ENCODE results near the gene SIAH3.

The SIAH3 gene

GRCh38 chr13:45823583-45823982 is 28.0 kb downstream of the SIAH3 start:
- no peak for DNase-seq (ENCODE audit: low spot score)

DNA sequence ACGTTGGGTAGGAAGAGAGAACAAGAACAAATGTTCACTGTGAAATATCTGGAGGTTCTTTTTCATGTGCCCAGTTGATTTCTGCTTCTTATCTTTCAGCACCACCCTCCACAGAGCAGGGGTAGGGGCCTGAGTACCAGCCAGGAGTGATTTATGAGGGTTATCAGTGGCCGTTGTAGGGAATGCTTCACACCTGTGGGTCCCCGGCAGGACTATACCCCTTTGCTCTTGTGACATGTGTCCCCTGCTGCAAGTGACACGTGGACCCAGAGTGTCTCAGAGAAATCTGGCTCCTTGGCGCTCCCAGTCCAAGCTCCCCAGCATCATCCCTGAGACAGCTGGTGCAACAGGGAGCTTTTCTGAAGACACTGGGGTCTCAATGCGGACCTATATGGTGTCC is 29.7 kb downstream of the SIAH3 start:
- no peak for DNase-seq (ENCODE audit: low spot score)

- no peak for DNase-seq (ENCODE audit: low spot score)
These were observed 31.3 kb downstream of the SIAH3 start for GRCh38 chr13:45820106-45820838.

- no peak for DNase-seq (ENCODE audit: low spot score)
These were observed 33.7 kb downstream of the SIAH3 start for GRCh38 chr13:45817833-45818232.

GRCh38 chr13:45816427-45816826 is 35.1 kb downstream of the SIAH3 start:
- no peak for DNase-seq (ENCODE audit: low spot score)

- DNase-seq (ENCODE audit: low spot score) = no peak
These were observed 38.7 kb downstream of the SIAH3 start for GRCh38 chr13:45812695-45813372.

DNA sequence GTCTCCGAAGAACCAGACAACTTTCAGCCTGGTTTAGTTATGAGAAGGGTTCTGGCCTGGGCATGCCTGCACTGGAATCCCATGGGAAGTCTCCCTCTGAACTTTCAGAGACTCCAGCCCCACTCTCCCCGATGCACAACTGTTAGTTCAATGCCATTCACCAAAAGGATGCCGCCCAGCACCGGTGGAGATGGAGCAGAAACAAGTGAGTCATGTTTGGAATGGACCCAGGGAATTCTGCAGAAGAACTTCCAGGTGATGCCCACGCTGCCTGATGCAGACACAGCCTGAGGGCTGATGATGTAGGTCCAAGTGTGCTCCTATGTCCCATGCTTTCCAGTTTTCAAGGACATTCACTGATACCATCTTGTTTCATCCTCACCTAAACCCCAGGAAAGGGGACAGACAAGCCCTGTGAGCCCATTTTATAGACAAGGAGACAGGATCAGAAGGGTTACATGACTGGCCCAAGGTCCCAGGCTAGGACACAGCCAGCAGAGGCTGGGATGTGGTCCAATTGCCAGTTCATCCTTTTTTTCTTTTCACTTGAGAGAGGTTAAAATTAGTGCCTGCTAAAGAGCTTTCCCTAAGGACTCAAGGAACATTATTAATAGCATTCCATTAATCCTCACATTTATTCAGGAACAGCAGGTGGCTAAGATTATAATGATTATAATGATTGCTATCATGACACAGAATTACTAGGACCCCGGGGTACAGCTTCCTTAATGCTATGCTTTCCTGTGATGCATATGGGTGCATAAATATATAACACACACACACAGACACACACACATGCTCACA is 39.5 kb downstream of the SIAH3 start:
- no peak for DNase-seq (ENCODE audit: low spot score)

DNA sequence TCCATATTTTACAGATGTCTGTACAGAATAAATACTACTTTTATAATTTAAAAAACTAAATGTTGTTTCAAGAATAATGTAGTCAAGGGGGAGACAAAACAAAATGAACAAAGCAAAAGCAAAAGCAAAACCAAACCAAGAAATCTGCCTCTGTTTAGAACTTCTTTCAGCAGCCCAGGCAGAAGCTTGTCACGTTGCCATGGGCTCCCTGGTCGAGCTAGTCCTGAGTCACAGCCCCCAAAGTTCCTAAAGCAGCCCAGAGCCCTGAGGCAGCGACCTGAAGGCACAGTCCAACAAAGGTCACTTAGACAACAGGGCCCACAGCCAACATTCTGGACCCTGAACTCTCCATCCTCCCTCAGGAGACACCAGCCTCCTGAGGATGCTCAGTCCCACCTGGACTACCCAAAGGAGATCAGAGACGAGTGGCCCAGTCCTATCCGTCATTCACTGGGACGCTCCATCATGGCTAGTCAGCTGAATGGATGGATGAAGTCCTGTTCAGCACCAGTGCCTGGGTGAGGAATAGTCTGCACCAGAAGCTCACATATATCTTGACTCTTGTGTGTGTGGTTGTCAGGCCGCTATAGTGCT is 41.7 kb downstream of the SIAH3 start:
- DNase-seq (ENCODE audit: low spot score) = no peak

DNA sequence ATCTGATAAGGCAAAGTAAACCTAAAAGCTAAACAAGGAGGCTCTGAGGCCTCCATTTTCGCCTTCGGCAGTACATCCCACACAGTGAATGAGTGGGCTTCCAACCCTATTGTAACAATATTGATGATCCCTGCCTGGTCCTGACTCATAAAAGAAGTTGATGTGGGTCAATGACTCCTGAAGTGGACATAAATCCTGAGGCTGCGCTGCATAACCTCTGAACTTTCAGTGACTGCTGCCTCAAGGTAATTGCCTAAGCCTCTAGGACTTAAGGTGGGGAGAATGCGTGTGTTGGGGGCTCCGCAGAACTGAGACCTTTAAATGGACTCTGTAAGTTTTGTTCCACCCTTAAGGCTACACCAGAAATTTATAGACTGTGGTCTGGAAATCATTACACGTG is 42.6 kb downstream of the SIAH3 start:
- no peak for DNase-seq (ENCODE audit: low spot score)

- DNase-seq (ENCODE audit: low spot score) = peak; percentile 15
These were observed 43.9 kb downstream of the SIAH3 start for GRCh38 chr13:45807520-45808099.

DNA sequence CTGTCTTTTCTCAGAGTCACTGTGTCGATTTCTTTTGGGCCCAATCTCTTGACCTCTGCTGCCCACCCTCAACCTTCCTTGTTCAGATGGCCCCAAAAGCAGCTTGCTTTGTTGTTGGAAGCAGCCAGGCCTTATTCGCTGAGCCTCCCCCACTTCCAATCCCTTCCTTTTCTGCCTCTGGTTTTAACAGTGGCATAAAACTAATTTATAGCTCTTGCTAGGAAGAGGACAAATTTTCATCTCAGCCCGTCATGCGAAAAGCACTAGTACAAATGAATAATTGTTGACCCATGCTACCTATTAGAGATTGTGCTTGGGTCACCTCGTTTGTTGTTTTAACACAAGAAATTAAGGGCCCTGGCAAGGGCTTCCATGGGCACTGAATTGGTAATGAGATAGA is 51.1 kb downstream of the SIAH3 start:
- DNase-seq (ENCODE audit: low spot score) = no peak

DNA sequence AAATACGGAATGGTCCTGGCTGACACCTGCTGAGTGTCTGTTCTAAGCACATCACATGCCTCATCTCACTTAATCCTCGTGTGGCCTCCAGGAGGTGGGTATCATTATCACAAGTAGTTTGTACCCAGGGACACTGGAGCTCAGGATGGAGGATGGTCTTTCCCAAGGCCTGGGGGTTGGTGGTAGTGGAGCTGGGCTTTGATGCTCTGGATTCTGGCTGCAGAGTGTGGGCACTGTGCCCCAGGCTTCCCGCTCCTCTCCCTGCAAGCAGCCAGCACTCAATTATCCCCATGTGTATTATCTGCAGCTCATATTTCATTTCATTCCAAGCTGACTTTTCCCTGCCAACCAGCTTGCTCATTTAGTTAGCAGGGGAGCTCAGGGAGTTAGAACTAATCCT is 52.1 kb downstream of the SIAH3 start:
- no peak for DNase-seq (ENCODE audit: low spot score)

DNA sequence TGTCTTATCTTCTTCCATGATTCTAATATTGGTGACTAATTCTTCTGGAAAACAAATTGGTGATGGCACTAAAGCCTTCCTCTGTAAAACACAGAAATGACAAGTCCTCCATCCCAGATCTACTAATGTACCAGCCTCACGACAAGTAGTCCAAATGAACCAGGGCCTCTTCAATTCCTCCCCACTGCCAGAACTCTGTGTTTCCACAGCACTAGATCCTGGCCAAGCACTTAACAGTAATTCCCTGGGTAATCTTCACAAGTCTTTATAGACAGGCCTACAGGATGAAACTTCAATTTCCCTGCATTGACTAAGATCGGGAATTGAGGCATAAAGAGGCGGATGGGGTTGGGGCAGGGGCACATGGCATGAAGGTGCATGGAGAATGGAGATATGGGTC is 52.7 kb downstream of the SIAH3 start:
- DNase-seq (ENCODE audit: low spot score) = no peak

GRCh38 chr13:45796426-45797235 is 54.9 kb downstream of the SIAH3 start:
- no peak for DNase-seq (ENCODE audit: low spot score)

GRCh38 chr13:45792827-45793303 is 58.7 kb downstream of the SIAH3 start:
- DNase-seq (ENCODE audit: low spot score) = no peak

DNA sequence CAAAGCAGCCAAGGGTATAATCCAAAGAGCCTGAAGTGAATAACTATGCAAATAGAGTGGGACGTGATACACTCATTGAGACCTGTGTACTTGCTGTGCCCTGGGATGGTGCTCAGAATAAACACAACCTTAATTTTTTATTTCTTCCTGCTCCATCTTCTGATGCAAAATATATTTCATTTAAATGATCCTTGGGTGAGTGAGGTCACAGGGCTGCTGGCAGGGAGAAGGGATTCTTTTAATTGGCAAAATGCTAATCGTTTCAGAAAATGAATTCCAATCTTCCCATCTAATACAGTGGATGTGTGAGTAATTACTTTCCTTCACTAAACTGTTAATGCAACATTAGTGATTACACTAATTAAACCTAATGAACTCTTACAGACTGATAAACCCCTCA is 63.5 kb downstream of the SIAH3 start:
- no peak for DNase-seq (ENCODE audit: low spot score)

GRCh38 chr13:45787346-45787745 is 64.2 kb downstream of the SIAH3 start:
- DNase-seq (ENCODE audit: low spot score) = no peak

DNA sequence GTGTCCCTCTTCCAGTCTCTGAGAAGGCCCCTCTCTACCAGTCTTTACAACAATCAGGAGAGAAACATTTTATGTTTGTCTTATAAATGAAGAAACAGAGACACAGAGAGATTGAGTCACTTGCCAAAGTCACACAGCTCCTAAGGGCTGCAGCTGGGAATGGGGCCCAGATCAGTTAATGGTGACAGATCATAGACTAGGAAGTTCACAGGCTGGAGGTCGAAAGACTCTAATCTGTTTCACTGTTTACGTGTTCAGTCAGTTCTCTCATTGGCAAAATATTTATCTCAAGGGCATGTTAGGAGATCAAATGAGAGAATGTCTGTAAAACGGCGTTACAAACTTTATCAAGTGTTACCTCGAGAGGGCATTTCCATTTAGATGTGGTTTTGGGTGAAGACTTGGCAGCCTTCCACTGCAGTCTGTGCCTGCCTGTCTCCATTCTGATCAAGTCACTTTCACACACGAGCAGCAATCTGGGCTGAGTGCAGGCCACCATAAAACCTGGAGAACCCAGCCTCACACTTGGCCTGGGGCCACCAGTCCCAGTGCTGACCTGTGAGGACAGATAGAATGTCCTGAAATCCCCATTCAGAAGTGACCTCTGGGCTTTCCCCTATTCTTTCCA is 65.1 kb downstream of the SIAH3 start:
- no peak for DNase-seq (ENCODE audit: low spot score)

DNA sequence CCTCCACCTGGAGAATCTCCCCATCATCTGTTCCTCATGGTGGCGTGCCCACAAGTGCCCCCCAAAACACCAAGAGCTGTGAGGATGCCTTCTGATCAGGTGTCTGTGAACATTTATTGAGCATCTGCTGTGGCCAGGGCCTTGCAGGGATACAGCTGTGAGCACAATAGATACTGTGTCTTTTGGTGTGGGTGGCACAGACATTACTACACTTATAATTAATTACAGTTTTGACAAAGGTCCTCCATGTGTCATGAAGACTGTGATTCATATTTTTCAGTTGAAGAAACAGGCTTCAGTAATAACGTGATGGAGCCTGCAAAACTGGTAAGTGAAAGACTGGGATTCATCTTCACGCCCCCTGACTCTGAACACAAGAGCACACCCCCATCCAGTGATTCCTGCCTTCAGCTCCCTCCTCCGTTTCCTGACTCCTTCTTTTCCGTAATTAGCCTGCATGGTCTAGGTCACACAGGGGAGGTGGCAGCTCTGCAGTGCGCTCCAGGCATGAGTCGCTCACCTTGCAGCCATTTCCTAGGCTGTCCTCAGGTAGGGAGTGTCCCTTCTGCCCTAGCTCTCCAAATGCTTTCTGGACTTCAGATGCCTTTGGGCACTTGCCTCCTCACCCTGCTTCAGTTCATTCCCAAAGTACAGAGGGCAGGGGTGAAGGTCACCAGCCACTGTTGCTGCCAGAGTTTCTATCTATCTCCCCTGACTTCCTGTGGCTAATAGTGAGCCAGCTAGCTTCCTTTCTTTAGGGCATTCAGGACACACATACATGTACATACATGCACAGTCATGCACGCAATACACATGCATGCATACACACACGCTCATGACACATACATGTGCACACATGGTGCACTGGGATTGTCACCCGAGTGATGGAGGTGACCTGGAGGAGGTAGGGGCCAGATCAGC is 66.5 kb downstream of the SIAH3 start:
- no peak for DNase-seq (ENCODE audit: low spot score)

Measured in activated CD4-positive, alpha-beta T cell treated with anti-CD3 and anti-CD28 coated beads, Interleukin-2, Interleukin-4, amounts not matched to agents 100 ng/mL and 50 ng/mL, durations not matched to agents 16 hours and 8 hours (primary cell).